SK-N-SH treated with all-trans-retinoic acid at 6 μM for 48 hours (cell line): ENCODE measurements around the gene B2M.

Experiments
- ATAC-seq: fragments of 200-7000 bp; cut with Tn5 transposase; 3 replicates; pipeline ENCODE4 v1.9.1; 2020; ENCODE audit warnings: mild to moderate bottlenecking, moderate library complexity
- ARNTL ChIP-seq: fragments of 450-650 bp; formaldehyde crosslinking; IDR thresholded peaks from 2 replicates; pipeline ENCODE4 v1.5.0; 2020; ENCODE audit warnings: low read depth, mild to moderate bottlenecking, moderate library complexity, borderline replicate concordance
- BACH2 ChIP-seq: fragments of 250-450 bp; sonication (Bioruptor Pico); IDR thresholded peaks from 2 replicates; pipeline ENCODE4 v1.9.0; 2021; ENCODE audit warnings: mild to moderate bottlenecking, borderline replicate concordance
- GLIS3 ChIP-seq: fragments of 250-450 bp; sonication (Bioruptor Pico); IDR thresholded peaks from 2 replicates; pipeline ENCODE4 v1.5.0; 2020; ENCODE audit warnings: mild to moderate bottlenecking, moderate library complexity
- ISL1 ChIP-seq: fragments of 250-450 bp; sonication (Bioruptor Pico); IDR thresholded peaks from 2 replicates; pipeline ENCODE4 v2.1.2; 2022; ENCODE audit warnings: mild to moderate bottlenecking, moderate library complexity
- PPARA ChIP-seq: fragments of 250-450 bp; sonication (Bioruptor Pico); IDR thresholded peaks from 2 replicates; pipeline ENCODE4 v1.5.0; 2020; ENCODE audit warnings: mild to moderate bottlenecking, borderline replicate concordance
- SNAI2 ChIP-seq: fragments of 250-450 bp; sonication (Bioruptor Pico); IDR thresholded peaks from 2 replicates; pipeline ENCODE4 v1.5.0; 2020; ENCODE audit warnings: mild to moderate bottlenecking, moderate library complexity
- ZC3H10 ChIP-seq: fragments of 250-450 bp; sonication (Bioruptor Pico); IDR thresholded peaks from 2 replicates; pipeline ENCODE4 v1.5.1; 2021; ENCODE audit warnings: mild to moderate bottlenecking, moderate library complexity
- ZFP3 ChIP-seq: fragments of 250-450 bp; sonication (Bioruptor Pico); IDR thresholded peaks from 2 replicates; pipeline ENCODE4 v1.5.0; 2020; ENCODE audit warnings: mild to moderate bottlenecking, moderate library complexity
- ZNF565 ChIP-seq: fragments of 450-650 bp; formaldehyde crosslinking; conservative IDR thresholded peaks from 2 replicates; pipeline ENCODE4 v1.5.0; 2020; ENCODE audit warnings: low read depth, mild to moderate bottlenecking, moderate library complexity
- ZNF70 ChIP-seq: fragments of 450-650 bp; formaldehyde crosslinking; IDR thresholded peaks from 2 replicates; pipeline ENCODE4 v1.5.0; 2020; ENCODE audit warnings: mild to moderate bottlenecking, moderate library complexity
- ZNF8 ChIP-seq: fragments of 450-650 bp; formaldehyde crosslinking; IDR thresholded peaks from 2 replicates; pipeline ENCODE4 v1.5.0; 2020; ENCODE audit warnings: mild to moderate bottlenecking, moderate library complexity
- TF ChIP-seq, protein P1 (sequence below): fragments of 250-450 bp; sonication (Bioruptor Pico); IDR thresholded peaks from 2 replicates; pipeline ENCODE4 v1.5.1; 2020; ENCODE audit warnings: low read depth, mild to moderate bottlenecking, moderate library complexity
- TF ChIP-seq, protein P2 (sequence below): fragments of 250-450 bp; sonication (Bioruptor Pico); IDR thresholded peaks from 2 replicates; pipeline ENCODE4 v1.5.0; 2020; ENCODE audit warnings: mild to moderate bottlenecking, moderate library complexity
- TF ChIP-seq, protein P3 (sequence below): fragments of 250-450 bp; sonication (Bioruptor Pico); IDR thresholded peaks from 2 replicates; pipeline ENCODE4 v1.8.0; 2021; ENCODE audit warnings: low read depth, mild to moderate bottlenecking, moderate library complexity, borderline replicate concordance
- TF ChIP-seq, protein P4 (sequence below): fragments of 250-450 bp; sonication (Bioruptor Pico); IDR thresholded peaks from 2 replicates; pipeline ENCODE4 v1.5.1; 2021; ENCODE audit warnings: mild to moderate bottlenecking, moderate library complexity

Gene B2M

DNA sequence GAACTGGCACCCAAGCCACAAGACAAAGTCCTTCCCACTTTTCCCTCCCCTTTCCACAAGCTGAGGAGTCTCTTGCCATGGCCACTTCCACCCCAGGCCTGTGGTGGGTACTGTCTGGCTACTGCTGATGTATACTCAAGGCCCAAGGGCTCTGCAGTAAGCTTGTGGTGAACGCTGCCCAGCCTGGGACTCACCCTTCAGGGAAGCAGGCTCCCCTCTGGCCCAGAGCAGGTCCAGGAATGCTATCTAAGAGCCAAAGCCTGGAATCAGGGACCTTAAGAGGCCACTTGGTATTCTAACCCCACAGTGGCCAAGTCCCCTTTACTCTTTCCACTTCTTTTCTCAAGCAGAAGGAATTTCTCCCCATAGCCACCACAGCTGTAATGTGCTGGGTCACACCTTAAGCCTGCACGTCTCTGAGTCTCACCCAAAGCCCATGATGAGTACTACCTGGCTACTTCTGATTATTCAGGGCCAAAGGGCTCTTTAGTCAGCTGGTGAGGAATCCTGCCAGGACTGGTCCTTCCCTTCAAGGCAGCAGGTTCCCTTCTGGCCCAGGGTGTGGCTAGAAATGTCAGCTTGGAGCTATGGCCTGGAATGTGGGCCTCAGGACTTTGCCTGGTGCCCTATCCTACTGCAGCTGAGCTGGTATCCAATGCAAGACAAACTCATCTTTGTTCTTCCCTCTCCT, 4.2 kb upstream of the B2M start:
- ATAC-seq: no peak
- no peak for TF ChIP-seq ZNF565 (CRISPR knock-in tag)
- TF ChIP-seq, protein P1, sequence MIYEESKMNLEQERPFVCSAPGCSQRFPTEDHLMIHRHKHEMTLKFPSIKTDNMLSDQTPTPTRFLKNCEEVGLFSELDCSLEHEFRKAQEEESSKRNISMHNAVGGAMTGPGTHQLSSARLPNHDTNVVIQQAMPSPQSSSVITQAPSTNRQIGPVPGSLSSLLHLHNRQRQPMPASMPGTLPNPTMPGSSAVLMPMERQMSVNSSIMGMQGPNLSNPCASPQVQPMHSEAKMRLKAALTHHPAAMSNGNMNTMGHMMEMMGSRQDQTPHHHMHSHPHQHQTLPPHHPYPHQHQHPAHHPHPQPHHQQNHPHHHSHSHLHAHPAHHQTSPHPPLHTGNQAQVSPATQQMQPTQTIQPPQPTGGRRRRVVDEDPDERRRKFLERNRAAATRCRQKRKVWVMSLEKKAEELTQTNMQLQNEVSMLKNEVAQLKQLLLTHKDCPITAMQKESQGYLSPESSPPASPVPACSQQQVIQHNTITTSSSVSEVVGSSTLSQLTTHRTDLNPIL (CRISPR knock-in tag): no peak
- no peak for TF ChIP-seq BACH2 (CRISPR knock-in tag)
- TF ChIP-seq ZFP3 (CRISPR knock-in tag): no peak
- TF ChIP-seq, protein P2, sequence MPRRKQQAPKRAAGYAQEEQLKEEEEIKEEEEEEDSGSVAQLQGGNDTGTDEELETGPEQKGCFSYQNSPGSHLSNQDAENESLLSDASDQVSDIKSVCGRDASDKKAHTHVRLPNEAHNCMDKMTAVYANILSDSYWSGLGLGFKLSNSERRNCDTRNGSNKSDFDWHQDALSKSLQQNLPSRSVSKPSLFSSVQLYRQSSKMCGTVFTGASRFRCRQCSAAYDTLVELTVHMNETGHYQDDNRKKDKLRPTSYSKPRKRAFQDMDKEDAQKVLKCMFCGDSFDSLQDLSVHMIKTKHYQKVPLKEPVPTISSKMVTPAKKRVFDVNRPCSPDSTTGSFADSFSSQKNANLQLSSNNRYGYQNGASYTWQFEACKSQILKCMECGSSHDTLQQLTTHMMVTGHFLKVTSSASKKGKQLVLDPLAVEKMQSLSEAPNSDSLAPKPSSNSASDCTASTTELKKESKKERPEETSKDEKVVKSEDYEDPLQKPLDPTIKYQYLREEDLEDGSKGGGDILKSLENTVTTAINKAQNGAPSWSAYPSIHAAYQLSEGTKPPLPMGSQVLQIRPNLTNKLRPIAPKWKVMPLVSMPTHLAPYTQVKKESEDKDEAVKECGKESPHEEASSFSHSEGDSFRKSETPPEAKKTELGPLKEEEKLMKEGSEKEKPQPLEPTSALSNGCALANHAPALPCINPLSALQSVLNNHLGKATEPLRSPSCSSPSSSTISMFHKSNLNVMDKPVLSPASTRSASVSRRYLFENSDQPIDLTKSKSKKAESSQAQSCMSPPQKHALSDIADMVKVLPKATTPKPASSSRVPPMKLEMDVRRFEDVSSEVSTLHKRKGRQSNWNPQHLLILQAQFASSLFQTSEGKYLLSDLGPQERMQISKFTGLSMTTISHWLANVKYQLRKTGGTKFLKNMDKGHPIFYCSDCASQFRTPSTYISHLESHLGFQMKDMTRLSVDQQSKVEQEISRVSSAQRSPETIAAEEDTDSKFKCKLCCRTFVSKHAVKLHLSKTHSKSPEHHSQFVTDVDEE (CRISPR knock-in tag): no peak
- TF ChIP-seq GLIS3 (CRISPR knock-in tag): no peak
- TF ChIP-seq ZNF70 (CRISPR knock-in tag): no peak
- TF ChIP-seq, protein P3, sequence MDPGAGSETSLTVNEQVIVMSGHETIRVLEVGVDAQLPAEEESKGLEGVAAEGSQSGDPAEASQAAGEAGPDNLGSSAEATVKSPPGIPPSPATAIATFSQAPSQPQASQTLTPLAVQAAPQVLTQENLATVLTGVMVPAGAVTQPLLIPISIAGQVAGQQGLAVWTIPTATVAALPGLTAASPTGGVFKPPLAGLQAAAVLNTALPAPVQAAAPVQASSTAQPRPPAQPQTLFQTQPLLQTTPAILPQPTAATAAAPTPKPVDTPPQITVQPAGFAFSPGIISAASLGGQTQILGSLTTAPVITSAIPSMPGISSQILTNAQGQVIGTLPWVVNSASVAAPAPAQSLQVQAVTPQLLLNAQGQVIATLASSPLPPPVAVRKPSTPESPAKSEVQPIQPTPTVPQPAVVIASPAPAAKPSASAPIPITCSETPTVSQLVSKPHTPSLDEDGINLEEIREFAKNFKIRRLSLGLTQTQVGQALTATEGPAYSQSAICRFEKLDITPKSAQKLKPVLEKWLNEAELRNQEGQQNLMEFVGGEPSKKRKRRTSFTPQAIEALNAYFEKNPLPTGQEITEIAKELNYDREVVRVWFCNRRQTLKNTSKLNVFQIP (CRISPR knock-in tag): no peak
- no peak for TF ChIP-seq SNAI2
- TF ChIP-seq ZC3H10 (CRISPR knock-in tag): no peak

DNA sequence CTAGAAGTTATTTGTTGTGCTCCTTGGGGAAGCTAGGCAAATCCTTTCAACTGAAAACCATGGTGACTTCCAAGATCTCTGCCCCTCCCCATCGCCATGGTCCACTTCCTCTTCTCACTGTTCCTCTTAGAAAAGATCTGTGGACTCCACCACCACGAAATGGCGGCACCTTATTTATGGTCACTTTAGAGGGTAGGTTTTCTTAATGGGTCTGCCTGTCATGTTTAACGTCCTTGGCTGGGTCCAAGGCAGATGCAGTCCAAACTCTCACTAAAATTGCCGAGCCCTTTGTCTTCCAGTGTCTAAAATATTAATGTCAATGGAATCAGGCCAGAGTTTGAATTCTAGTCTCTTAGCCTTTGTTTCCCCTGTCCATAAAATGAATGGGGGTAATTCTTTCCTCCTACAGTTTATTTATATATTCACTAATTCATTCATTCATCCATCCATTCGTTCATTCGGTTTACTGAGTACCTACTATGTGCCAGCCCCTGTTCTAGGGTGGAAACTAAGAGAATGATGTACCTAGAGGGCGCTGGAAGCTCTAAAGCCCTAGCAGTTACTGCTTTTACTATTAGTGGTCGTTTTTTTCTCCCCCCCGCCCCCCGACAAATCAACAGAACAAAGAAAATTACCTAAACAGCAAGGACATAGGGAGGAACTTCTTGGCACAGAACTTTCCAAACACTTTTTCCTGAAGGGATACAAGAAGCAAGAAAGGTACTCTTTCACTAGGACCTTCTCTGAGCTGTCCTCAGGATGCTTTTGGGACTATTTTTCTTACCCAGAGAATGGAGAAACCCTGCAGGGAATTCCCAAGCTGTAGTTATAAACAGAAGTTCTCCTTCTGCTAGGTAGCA, 851 bp upstream of the B2M start:
- no peak for ATAC-seq
- no peak for TF ChIP-seq SNAI2
- TF ChIP-seq GLIS3 (CRISPR knock-in tag): no peak
- no peak for TF ChIP-seq ZNF70 (CRISPR knock-in tag)
- TF ChIP-seq ZNF8 (CRISPR knock-in tag): no peak
- no peak for TF ChIP-seq ISL1 (CRISPR knock-in tag)
- no peak for TF ChIP-seq PPARA (CRISPR knock-in tag)
- no peak for TF ChIP-seq ZFP3 (CRISPR knock-in tag)
- TF ChIP-seq, protein P2 (CRISPR knock-in tag): no peak
- TF ChIP-seq, protein P4, sequence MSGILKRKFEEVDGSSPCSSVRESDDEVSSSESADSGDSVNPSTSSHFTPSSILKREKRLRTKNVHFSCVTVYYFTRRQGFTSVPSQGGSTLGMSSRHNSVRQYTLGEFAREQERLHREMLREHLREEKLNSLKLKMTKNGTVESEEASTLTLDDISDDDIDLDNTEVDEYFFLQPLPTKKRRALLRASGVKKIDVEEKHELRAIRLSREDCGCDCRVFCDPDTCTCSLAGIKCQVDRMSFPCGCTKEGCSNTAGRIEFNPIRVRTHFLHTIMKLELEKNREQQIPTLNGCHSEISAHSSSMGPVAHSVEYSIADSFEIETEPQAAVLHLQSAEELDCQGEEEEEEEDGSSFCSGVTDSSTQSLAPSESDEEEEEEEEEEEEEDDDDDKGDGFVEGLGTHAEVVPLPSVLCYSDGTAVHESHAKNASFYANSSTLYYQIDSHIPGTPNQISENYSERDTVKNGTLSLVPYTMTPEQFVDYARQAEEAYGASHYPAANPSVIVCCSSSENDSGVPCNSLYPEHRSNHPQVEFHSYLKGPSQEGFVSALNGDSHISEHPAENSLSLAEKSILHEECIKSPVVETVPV (CRISPR knock-in tag): no peak
- no peak for TF ChIP-seq ARNTL
- TF ChIP-seq, protein P3 (CRISPR knock-in tag): no peak
- no peak for TF ChIP-seq ZNF565 (CRISPR knock-in tag)
- TF ChIP-seq ZC3H10 (CRISPR knock-in tag): no peak
